ENCODE data around the gene GGA1. TPM values are rescaled to one million over a fixed set of nuclear protein-coding genes. Genes with fewer than 3 reads are reported as not detected.
A peak's percentile ranks its signal among the peaks of the same experiment; 100 is the strongest.

GGA1 gene
- total RNA-seq, 1 experiment from 2014 or later, result 99.2 TPM

DNA sequence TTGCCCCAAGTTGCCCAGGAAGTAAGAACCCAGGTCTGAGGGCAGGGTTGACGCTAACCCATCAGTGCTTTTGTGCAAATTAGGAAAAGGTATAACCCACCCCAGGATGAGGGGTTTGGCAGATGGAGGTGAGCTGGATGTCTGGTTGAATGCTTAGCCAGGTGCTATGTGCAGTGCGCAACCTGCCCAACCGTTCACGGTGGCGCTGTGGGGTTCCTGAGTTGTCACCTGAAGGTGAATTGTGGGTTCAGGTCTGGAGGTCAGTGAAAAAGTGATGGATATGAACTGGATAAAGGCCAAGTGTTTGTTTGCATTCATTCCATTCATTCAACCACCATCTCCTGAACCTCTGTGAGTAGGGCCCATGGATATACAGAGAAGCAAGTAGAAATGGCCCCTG, 14.4 kb upstream of the GGA1 start:
- Histone ChIP-seq H3K36me3 (ENCODE audit: low read depth) (no peaks in the 10 kb centered on the region), H3K27me3 (ENCODE audit: insufficient read depth, low read depth) (no peaks in the 10 kb centered on the region), H3K9me3 (ENCODE audit: insufficient read depth, low read depth) (no peaks in the 10 kb centered on the region), H4K20me1 (ENCODE audit: insufficient read depth) (no peaks in the 10 kb centered on the region), H3F3A (ENCODE audit: insufficient read depth, low read depth) (peaks cover 26% of the 10 kb centered on the region; the same call in 1 of the 2 replicates), H3K79me2 (ENCODE audit: low read depth) (no peaks in the 10 kb centered on the region), H3K4me3 (no peak overlapping the region), H3K9me2 (ENCODE audit: insufficient read depth) (no peaks in the 10 kb centered on the region), H3K4me1 (replicated peaks; ENCODE audit: insufficient read depth) (peaks cover 26% of the 10 kb centered on the region), H3K27ac (no peak overlapping the region), H2AFZ (no peak overlapping the region), H3K4me2 (no peak overlapping the region)
- peak in 1 of 2 experiments; percentile 34 for DNase-seq
- intact Hi-C loops (cut with micrococcal nuclease; ENCODE audit: unreplicated experiment), result loop anchor here (5.0 kb wide), 1 partner anchor 137 kb away; no protein-coding TSS in a partner anchor
- TF ChIP-seq EZH2 (IDR thresholded peaks at IDR 0.05; ENCODE audit: low read depth), result no peak
- TF ChIP-seq, protein P1, sequence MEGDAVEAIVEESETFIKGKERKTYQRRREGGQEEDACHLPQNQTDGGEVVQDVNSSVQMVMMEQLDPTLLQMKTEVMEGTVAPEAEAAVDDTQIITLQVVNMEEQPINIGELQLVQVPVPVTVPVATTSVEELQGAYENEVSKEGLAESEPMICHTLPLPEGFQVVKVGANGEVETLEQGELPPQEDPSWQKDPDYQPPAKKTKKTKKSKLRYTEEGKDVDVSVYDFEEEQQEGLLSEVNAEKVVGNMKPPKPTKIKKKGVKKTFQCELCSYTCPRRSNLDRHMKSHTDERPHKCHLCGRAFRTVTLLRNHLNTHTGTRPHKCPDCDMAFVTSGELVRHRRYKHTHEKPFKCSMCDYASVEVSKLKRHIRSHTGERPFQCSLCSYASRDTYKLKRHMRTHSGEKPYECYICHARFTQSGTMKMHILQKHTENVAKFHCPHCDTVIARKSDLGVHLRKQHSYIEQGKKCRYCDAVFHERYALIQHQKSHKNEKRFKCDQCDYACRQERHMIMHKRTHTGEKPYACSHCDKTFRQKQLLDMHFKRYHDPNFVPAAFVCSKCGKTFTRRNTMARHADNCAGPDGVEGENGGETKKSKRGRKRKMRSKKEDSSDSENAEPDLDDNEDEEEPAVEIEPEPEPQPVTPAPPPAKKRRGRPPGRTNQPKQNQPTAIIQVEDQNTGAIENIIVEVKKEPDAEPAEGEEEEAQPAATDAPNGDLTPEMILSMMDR (conservative IDR thresholded peaks at IDR 0.05), result peak; percentile 39; the same call in 1 of the 2 replicates
- ChIA-PET POLR2A (ENCODE audit: unreplicated experiment) (no interaction called here), CTCF (no interaction called here)
- no TSS peak for BruUV-seq (replicated peaks)

DNA sequence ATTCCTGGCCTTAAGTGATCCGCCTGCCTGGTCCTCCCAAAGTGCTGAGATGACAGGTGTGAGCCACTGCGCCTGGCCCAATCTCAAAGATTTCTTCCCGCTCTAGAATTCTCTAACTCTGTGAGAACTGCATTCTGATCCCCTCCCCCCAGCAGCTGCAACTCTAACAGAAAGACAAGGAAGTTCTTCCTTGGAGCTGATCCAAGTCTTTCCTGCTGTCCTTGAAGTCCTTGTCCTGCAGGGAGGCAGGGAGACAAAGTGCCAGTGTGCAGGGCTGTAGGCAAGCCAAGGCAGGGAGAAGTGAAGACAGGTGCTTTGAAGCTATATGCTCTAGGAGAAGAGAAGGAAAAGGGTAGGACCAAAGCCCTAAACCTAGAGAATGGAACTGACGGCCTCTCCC, 9.5 kb upstream of the GGA1 start:
- POLR2A ChIA-PET (ENCODE audit: unreplicated experiment), result interaction anchor here (0.7 kb wide), 1 partner anchor 185 kb away, joined by 11 read pairs; no protein-coding TSS in a partner anchor
- intact Hi-C loops (cut with micrococcal nuclease; ENCODE audit: unreplicated experiment), result no loop called here

DNA sequence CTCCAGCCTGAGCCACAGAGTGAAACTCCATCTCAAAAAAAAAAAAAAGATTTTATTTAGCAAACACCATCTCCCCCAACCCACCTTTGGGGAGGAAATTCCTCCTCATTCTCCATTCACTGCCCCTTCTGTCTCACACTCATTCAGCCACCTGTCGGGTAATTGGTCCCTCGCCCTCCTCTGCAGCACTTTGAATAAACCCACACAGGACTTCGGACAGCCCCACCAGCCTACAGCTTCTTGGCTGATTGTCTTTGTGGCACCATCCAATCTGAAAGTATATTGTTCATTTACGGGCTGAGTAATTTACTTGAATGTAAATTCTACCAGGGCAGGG, 7.5 kb upstream of the GGA1 start:
- Histone ChIP-seq H3K9me3 (ENCODE audit: insufficient read depth, low read depth) (no peaks in the 10 kb centered on the region), H3K9me2 (ENCODE audit: insufficient read depth) (no peaks in the 10 kb centered on the region), H3K4me3 (peak overlapping the region; percentile 3; the same call in 1 of the 2 replicates), H2AFZ (peak overlapping the region; percentile 10; the same call in 1 of the 2 replicates), H3K27me3 (ENCODE audit: insufficient read depth, low read depth) (no peaks in the 10 kb centered on the region), H3K4me2 (peak overlapping the region; percentile 67), H3F3A (ENCODE audit: insufficient read depth, low read depth) (peaks cover 45% of the 10 kb centered on the region), H3K79me2 (ENCODE audit: low read depth) (no peaks in the 10 kb centered on the region), H4K20me1 (ENCODE audit: insufficient read depth) (no peaks in the 10 kb centered on the region), H3K36me3 (ENCODE audit: low read depth) (no peaks in the 10 kb centered on the region), H3K27ac (peak overlapping the region; percentile 57), H3K4me1 (replicated peaks; ENCODE audit: insufficient read depth) (peaks cover 57% of the 10 kb centered on the region)
- ChIA-PET CTCF (interaction anchor here (0.7 to 1.3 kb wide), 3 partner anchors 9 to 479 kb away, joined by 4 to 6 read pairs (median 4); no protein-coding TSS in a partner anchor), POLR2A (ENCODE audit: unreplicated experiment) (interaction anchor here (0.6 kb wide), 1 partner anchor 358 kb away, joined by 4 read pairs; no protein-coding TSS in a partner anchor)
- no peak for TF ChIP-seq EZH2 (IDR thresholded peaks at IDR 0.05; ENCODE audit: low read depth)
- TF ChIP-seq, protein P1 (conservative IDR thresholded peaks at IDR 0.05), result no peak
- TSS peak; percentile 70 for BruUV-seq (replicated peaks)
- no peak for DNase-seq
- intact Hi-C loops (cut with micrococcal nuclease; ENCODE audit: unreplicated experiment), result loop anchor here (10.0 kb wide), 1 partner anchor 364 kb away; no protein-coding TSS in a partner anchor

More for the DNA sequence above, 9.5 kb upstream of the GGA1 start:
- Histone ChIP-seq H3K4me1 (replicated peaks; ENCODE audit: insufficient read depth) (peaks cover 48% of the 10 kb centered on the region), H3K4me3 (no peak overlapping the region), H3K9me3 (ENCODE audit: insufficient read depth, low read depth) (no peaks in the 10 kb centered on the region), H3F3A (ENCODE audit: insufficient read depth, low read depth) (peaks cover 46% of the 10 kb centered on the region), H3K9me2 (ENCODE audit: insufficient read depth) (no peaks in the 10 kb centered on the region), H4K20me1 (ENCODE audit: insufficient read depth) (no peaks in the 10 kb centered on the region), H3K79me2 (ENCODE audit: low read depth) (no peaks in the 10 kb centered on the region), H3K27me3 (ENCODE audit: insufficient read depth, low read depth) (no peaks in the 10 kb centered on the region), H2AFZ (no peak overlapping the region), H3K27ac (no peak overlapping the region), H3K36me3 (ENCODE audit: low read depth) (no peaks in the 10 kb centered on the region), H3K4me2 (peak overlapping the region; percentile 31)
- CTCF ChIA-PET, result interaction anchor here (0.6 to 0.7 kb wide), 4 partner anchors 9 to 104 kb away, joined by 5 to 22 read pairs (median 7); no protein-coding TSS in a partner anchor
- TF ChIP-seq, protein P1 (conservative IDR thresholded peaks at IDR 0.05), result no peak
- no peak for TF ChIP-seq EZH2 (IDR thresholded peaks at IDR 0.05; ENCODE audit: low read depth)
- peak; percentile 19 to 40 for DNase-seq
- no TSS peak for BruUV-seq (replicated peaks)

Measured in PC-9 (cell line).